Colonic mucosa (tissue), 4 donors: ENCODE measurements around the gene MPHOSPH6. TPM values are rescaled to one million over a fixed set of nuclear protein-coding genes. Genes with fewer than 3 reads are reported as not detected.

Experiments
- DNase-seq: peaks from one replicate; pipeline ENCODE4 v3.0.0-alpha.2; 2020
- H3K27ac ChIP-seq: fragments of 200-600 bp; one replicate; pipeline ENCODE4 v1.8.0; 2021
- H3K27me3 ChIP-seq: fragments of 200-600 bp; one replicate; pipeline ENCODE4 v1.8.0; 2021
- H3K36me3 ChIP-seq: fragments of 200-600 bp; one replicate; pipeline ENCODE4 v1.8.0; 2021
- H3K4me1 ChIP-seq: fragments of 200-600 bp; one replicate; pipeline ENCODE4 v1.8.0; 2021; ENCODE audit warnings: mild to moderate bottlenecking
- H3K4me3 ChIP-seq: fragments of 200-600 bp; one replicate; pipeline ENCODE4 v1.8.0; 2021
- H3K9ac ChIP-seq, 2 donors: one replicate each; pipeline ENCODE4 v1.7.0; 2013; ENCODE audit warnings: control low read depth in 2 of 2, low read depth in 2 of 2, low read length in 2 of 2
- H3K9me3 ChIP-seq: fragments of 200-600 bp; one replicate; pipeline ENCODE4 v1.8.0; 2021
- CTCF ChIP-seq: fragments of 200-600 bp; IDR thresholded peaks from one replicate; pipeline ENCODE4 v1.8.0; 2022; ENCODE audit warnings: antibody characterized with exemption, mild to moderate bottlenecking
- intact Hi-C: fragments of 100-400 bp; cut with DNase I; formaldehyde crosslinking; loops from one replicate; pipeline ENCODE4 v1.14.1; 2022
- total RNA-seq, 2 donors: library from RNA; stranded (reverse); fragmentation: NEBNext Ultra II Directional in 1 of 2; extraction: Animal tissue kit (Norgen Biotek cat#: 25700) in 1 of 2; gene quantifications; one replicate each; pipeline ENCODE4 v1.2.1, GENCODE V29; 2021
- donor health status: healthy.
- donor health status: DM: no; HTN: no; CAD: no.
- donor health status: DM: no; HTN: no; CAD: no.

The MPHOSPH6 gene
- total RNA-seq, 2 donors from 2014 or later, result 18.1 to 22.8 TPM

DNA sequence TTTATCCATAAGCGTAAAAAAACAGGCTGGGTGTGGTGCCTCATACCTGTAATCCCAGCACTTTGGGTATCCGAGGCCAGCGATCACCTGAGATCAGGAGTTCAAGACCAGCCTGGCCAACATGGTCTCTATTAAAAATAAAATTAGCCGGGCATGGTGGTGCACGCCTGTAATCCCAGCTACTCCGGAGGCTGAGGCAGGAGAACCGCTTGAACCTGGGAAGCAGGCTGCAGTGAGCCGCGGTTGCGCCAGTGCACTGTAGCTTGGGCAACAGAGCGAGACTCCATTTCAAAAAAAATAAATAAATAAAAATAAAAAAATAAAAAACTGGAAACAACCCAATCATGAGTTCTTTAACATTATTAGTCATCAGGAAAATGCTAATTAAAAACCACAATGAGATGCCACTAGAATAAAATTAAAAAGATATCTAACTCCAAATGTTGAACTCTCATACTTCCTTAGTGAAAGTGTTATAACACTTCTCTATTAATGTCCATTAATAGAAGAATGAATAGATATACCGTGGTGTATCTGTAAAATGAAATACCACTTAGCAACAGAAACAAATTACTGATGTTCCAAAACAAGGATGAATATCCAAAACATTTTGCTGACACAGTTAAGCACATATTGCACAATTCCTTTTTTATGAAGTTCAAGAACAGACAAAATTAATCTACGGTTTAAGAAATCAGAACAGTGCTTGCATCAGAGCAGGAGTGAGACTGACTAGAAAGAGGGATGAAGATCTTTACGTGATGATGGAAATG is 13.1 kb downstream of the MPHOSPH6 start:
- Histone ChIP-seq H3K4me3 (no peak overlapping the region), H3K36me3 (peaks cover 7% of the 10 kb centered on the region), H3K4me1 (no peaks in the 10 kb centered on the region), H3K9ac (peak overlapping the region in 1 of 2 donors; percentile 15), H3K27ac (no peak overlapping the region), H3K27me3 (no peaks in the 10 kb centered on the region), H3K9me3 (no peaks in the 10 kb centered on the region)
- DNase-seq, result no peak
- no peak for TF ChIP-seq CTCF
- intact Hi-C loops, result no loop called here

DNA sequence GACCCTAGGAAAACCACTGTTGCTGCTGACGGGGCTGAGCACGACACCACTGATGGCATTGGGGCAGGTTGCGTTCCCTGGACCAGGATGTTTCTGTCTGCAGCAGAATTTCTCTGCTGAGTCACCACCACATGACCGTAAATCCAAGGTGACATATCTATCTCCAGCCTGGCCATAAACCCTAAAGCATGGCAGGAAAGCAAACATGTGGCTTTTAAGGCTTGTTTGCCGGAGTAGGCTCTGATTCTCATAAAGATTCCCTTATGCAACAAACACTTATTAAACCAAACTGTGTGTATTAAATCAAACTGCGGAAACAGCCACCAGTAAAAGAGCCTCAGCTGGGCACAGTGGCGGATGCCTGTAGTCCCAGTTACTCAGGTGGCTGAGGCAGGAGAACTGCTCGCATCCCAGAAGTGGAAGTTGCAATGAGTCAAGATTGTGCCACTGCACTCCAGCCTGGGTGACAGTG is 17.3 kb downstream of the MPHOSPH6 start:
- no peak overlapping the region for H3K4me3 ChIP-seq
- no peaks in the 10 kb centered on the region for H3K36me3 ChIP-seq
- TF ChIP-seq CTCF, result no peak
- H3K27ac ChIP-seq, result no peak overlapping the region
- no peak overlapping the region for H3K9ac ChIP-seq
- intact Hi-C loops, result no loop called here
- peak; percentile 57 for DNase-seq
- no peaks in the 10 kb centered on the region for H3K4me1 ChIP-seq
- H3K9me3 ChIP-seq, result no peaks in the 10 kb centered on the region
- no peaks in the 10 kb centered on the region for H3K27me3 ChIP-seq

DNA sequence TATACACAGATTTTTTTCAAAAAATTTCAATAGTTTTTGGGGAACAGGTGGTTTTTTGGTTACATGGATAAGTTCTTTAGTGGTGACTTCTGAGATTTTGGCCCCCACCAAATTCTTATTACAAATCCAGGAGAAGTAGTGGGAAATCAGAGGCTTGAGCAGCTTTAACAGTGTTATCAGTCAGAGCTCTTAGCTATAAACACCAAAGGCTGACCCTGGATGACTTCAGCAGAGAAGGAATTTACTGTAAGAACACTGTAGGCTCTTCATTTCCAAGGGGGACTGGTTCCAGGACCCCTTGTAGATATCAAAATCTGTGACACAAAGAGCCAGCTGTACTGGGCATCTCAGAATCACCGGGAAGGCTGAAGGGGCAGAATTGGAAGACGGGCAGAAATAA is 17.8 kb downstream of the MPHOSPH6 start:
- no peaks in the 10 kb centered on the region for H3K4me1 ChIP-seq
- H3K27ac ChIP-seq, result no peak overlapping the region
- H3K4me3 ChIP-seq, result no peak overlapping the region
- H3K9me3 ChIP-seq, result no peaks in the 10 kb centered on the region
- no peak overlapping the region for H3K9ac ChIP-seq
- no peak for DNase-seq
- TF ChIP-seq CTCF, result no peak
- H3K27me3 ChIP-seq, result no peaks in the 10 kb centered on the region
- intact Hi-C loops, result no loop called here
- no peaks in the 10 kb centered on the region for H3K36me3 ChIP-seq

DNA sequence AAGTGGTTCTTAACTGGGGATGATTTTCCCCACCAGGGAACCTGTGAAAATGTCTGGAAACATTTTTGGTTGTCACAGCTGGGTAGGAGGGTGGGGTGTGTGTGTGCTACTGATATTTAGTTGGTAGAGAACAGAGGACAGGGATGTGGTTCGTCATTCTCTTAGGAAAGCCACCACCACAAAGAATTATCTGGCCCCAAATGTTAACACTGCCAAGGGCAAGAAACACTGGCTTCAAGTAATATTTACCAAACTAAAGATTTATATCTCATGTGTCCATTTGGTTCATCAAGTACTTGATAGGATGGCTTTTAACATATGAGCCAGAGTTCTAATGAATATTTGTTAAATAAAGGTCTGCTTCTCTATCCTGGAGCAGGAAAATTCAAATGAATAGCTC is 19.5 kb downstream of the MPHOSPH6 start:
- no peaks in the 10 kb centered on the region for H3K36me3 ChIP-seq
- no peak overlapping the region for H3K4me3 ChIP-seq
- DNase-seq, result no peak
- H3K4me1 ChIP-seq, result no peaks in the 10 kb centered on the region
- intact Hi-C loops, result no loop called here
- H3K9me3 ChIP-seq, result no peaks in the 10 kb centered on the region
- no peak overlapping the region for H3K27ac ChIP-seq
- H3K27me3 ChIP-seq, result no peaks in the 10 kb centered on the region
- no peak overlapping the region for H3K9ac ChIP-seq
- no peak for TF ChIP-seq CTCF

DNA sequence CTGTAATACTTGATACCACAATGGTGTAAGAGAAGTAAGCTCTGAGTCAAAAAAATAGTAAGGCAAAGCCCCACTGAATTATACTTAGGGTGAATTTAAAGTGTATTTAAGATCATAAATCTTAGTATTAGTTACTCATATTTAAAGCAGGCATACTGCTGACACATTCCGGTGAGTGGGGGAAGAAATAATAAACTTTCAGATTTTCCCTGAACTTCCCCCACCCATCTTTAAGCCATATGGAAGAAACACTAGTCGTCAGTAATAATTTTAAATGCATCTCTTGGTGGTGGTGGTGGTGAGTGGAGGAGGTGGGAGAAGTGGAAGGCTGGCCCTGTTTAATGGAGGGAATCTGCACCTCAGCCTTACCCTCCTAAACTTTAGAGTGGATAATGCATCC is 20.5 kb downstream of the MPHOSPH6 start:
- H3K27me3 ChIP-seq, result no peaks in the 10 kb centered on the region
- no peak overlapping the region for H3K9ac ChIP-seq
- no peak overlapping the region for H3K27ac ChIP-seq
- no peaks in the 10 kb centered on the region for H3K9me3 ChIP-seq
- no peak for DNase-seq
- intact Hi-C loops, result no loop called here
- no peak for TF ChIP-seq CTCF
- no peak overlapping the region for H3K4me3 ChIP-seq
- H3K4me1 ChIP-seq, result no peaks in the 10 kb centered on the region
- H3K36me3 ChIP-seq, result no peaks in the 10 kb centered on the region
